GM21367 (cell line): Measurements from ENCODE around the gene PSMB2.
"Not testable (repeated sequence)": the region's sequence is repeated elsewhere in the genome, so short reads cannot be mapped to it uniquely, and the experiment has no call there.

Source experiments
- ATAC-seq: cut with Tn5 transposase; IDR thresholded peaks from one replicate; pipeline ENCODE4 v1.9.1; 2021; ENCODE audit not compliant: unreplicated experiment

The PSMB2 gene

DNA sequence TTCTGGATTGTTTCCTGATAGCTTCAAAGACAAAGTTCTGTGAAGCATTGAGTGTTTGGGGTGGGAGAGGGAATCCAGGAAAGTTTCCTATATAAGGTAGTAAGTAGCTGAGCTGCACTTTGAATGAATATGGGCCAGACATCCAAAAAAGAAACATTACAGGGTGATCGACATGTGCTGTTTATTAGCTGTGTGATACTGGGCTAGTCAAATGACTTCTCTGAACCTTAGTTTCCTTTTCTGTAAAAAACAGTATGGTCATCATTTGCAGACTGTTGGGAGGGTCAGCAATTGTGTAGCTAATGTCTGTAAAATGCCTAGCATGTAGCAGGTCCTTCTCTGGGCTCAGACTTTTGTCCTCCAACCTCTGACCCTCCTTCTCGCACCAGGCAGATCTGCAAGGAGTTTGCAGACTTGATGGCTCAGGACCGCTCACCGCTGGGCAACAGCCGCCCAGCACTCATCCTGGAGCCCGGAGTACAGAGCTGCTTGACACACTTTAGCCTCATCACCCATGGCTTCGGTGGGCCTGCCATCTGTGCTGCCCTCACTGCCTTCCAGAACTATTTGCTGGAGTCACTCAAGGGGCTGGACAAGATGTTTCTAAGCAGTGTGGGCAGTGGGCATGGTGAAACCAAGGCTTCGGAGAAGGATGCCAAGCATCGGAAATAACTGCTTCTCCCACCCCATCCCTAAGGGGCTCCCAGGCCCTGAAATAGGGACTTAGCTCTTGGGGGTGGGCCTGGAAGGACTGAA is 47.1 kb downstream of the PSMB2 start:
- ATAC-seq, result no peak

DNA sequence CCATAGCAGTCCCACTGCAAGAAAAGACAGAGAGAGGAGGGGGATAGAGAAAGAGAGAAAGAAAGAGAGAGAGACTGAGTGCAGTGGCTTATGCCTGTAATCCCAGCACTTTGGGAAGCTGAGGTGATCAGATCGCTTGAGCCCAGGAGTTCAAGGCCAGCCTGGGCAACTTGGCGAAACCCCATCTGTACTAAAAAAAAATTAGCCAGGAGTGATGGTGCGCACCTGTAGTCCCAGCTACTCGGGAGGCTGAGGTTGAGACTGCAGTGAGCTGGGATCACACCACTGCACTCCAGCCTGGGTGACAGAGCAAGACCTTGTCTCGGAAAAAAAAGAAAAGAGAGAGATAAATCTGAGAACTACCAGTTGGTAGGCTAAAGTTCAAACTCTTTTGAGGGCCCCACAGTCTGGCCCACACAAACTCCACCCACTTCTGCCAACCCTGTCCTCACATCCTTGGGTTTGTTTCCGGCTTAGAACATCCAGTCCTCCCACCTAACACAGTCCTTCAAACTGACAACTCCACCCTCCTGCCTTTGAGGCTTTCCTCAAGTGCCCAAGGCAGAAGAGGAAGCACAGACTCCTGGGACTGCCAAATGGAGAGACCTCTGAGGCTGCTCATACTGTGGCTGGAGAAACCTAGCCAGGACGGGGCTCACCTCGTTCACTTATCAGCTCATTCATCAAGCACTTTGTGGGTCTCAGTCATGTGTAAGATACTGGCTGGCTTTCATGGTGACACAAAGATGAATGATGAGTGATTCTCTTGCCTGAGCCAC is 48.1 kb downstream of the PSMB2 start:
- no peak for ATAC-seq

DNA sequence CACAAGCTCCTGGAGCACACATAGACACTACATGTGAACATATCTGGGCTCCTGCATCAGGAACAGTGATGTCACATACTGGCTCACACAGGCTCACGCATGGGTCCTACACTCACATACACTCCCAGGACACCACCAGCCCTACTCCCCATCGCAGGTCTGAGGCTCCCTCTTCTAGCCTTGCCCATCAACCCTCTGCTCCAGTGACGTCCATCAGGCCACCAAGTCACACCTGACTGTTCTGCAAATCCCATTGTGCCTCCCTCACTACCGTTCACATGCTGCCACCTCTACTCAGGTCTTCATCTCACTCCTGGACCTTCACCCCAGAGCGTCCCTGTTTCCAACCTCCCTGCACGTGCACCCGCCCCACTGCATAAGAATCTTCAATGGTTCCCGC is 50.1 kb downstream of the PSMB2 start:
- no peak for ATAC-seq

DNA sequence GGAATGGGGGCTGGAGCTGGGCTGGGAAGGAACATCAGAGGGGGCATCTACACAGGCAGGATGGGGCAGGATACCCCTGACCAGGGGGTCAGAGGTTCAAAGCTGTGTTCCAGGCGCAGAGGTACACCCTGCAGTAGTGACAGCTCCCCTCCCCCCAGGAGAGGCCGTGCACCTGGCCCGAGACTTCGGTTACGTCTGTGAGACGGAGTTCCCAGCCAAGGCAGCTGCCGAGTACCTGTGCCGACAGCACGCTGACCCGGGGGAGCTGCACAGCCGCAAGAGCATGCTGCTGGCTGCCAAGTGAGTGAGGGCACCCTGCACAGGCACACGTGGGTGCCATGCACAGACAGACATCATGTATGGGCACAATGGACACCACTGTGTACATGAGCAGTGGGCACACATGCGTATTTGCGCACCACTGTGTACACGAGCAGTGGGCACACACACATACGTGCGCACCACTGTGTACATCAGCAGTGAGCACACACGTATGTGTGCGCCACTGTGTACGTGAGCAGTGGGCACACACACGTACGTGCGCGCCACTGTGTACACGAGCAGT is 50.8 kb downstream of the PSMB2 start:
- ATAC-seq, result no peak

DNA sequence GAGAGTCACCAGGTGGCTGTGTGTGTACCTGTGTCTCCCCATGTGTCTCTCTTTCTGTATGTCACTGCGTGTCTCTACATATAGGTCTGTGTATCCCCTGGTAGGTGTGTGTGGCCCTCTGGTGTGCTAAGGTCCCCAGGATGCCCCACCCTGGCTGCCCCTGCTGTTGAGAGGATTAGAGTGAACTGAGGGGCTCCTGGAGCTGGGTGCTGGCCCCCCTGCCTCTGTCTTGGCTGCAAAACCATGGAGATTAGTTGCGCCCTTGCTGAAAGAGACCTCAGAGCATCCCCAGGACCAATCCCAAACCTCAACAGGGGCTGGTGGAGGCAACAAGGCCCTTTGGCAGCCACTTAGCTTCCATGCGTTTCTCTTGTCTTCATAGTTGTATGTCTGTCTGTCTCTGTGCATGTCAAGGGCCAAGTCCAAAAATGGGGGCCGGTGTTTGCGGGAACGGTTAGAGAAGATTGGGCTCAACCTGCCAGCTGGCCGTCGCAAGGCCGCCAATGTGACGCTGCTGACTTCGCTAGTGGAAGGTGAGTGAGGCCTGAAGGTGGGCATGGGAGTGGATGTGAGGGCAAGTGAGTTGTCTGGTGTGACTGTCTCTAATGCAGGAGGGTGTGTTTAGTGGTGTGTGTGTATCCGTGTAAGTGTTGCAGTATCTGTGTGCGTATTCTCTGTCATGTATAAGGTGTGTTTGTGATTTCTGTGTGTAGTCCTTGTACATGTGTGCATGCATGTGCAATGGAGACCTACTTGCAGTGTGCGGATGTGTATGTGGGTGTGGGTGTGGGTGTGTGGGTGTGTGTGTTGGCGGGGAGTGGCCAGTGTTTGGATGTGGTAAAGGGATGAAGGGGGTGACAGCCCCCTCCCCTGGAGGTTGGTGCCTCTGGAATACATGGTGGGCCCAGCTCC is 51.6 kb downstream of the PSMB2 start:
- ATAC-seq, result no peak

DNA sequence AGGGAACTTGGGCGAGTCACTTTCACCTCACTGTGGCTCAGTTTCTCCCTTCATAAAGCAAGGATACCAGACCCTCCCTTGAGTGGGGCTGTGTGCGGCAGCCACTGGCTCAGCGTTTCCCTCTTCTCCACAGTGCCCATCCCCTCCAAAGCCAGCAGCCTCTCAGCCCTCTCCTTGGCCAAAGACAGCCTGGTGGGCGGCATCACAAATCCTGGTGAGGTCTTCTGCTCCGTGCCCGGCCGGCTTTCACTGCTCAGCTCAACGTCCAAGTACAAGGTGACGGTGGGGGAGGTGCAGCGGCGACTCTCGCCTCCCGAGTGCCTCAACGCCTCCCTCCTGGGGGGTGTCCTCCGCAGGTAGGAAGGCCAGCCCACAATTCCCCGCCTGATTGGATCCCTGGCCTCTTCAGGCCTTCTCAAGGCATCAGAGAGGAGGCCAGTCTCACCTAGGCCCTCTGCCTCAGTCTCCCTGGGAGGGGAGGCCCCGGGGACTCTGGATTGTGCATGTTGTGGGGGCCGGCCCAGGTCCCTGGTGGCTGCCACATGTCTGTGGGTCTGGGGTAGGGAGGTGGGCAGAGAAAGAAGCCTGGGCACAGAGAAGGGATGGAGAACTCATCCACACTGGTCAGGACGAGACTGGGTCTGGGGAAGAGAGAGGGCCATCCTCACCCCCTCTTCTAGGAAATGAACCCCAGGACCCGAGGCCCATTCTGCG is 53.0 kb downstream of the PSMB2 start:
- ATAC-seq, result no peak

DNA sequence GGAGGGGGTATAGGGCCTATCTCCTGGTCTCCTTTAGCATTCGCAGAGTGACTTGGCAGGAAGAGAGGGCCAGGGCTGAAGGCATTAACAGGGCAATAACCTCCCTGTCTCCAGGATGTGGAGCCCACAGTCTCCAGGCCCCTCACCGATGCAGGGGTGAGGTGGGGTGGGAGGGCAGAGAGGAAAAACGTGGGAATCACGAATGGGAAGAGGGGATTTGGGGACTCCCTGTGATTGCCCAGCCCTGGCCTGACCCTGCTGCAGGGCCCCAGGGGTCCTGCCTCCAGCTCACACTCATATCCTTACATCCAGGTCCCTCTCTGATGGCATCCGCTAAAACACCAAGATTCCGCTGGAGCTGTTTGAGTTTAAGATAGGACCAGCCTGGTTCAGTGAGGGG is 53.6 kb downstream of the PSMB2 start:
- no peak for ATAC-seq

DNA sequence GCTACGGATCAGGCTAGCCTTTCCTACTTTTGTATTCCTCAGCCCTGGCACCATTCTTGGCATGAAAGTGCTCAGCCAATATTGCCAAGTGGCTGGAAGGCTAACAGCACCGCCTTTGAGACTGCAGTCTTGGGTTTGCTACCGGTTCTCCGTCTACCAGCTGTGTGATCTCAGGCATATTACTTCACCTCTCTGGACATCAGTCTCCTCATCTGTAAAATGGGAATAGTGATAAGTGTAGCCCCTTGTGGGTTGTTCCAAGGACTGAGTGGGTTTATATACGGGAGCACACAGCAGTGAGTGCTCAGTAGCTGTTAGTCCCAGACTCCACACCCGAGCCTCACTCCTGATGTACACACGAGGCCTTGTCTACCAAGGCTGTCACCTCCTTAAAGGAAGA is 54.5 kb downstream of the PSMB2 start:
- ATAC-seq, result no peak

DNA sequence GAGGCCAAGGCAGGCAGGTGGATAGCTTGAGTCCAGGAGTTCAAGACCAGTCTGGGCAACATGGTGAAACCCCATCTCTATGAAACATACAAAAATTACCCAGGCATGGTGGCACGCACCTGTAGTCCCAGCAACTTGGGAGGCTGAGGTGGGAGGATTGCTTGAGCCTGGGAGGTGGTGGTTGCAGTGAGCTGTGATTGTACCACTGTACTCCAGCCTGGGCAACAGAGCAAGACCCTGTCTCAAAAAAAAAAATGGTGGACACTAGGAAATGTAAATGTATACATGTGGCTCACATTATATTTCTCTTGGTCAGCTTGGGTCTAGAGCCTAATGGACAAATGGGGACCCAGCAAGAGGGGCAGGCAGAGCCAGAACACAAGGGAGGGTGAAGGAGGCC is 55.5 kb downstream of the PSMB2 start:
- ATAC-seq, result not testable (repeated sequence)

DNA sequence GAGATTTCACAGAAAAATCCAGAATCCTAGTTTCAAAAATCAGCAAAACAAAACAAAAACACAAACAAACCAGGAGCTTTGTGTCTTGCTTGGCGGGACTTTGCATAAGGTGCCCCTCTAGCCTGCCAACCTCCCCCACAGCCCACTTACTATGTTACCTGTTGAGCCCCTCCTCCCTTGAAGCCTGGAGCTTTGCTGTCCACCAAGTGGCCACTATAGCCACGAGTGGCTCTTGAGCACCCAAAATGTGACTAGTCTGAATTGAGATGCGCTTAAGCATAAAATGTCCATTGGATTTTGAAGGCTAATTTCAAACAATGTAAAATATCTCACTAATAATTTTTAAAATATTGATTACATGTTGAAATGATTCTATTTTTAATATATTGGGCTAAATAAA is 56.0 kb downstream of the PSMB2 start:
- no peak for ATAC-seq

DNA sequence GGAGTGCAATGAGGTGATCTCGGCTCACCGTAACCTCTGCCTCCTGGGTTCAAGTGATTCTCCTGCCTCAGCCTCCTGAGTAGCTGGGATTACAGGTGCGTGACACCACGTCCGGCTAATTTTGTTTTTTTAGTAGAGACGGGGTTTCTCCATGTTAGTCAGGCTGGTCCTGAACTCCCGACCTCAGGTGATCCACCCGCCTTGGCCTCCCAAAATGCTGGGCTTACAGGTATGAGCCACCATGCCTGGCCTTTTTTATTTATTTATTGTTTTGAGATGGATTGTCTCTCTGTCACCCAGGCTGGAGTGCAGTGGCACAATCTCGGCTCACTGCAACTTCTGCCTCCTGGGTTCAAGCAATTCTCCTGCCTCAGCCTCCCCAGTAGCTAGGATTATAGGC is 59.7 kb downstream of the PSMB2 start:
- not testable (repeated sequence) for ATAC-seq

DNA sequence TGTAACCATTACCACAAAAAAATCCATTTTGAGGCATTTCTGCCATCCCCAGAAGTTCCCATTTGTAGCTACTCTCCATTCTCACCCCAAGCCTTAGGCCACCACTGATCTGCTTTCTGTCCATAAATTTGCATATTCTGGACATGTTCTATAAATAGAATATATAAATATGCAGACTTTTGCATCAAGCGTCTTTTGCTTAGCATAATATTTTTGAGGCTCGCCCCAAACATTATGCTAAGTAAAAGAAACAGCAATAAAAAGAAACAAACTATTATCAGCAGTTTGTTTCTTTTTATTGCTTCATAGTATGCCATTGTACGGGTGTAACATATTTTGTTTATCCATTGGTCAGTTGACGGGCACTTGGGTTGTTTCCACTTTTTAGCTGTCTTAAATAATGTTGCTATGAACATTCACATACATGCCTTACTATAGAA is 60.4 kb downstream of the PSMB2 start:
- ATAC-seq, result no peak

DNA sequence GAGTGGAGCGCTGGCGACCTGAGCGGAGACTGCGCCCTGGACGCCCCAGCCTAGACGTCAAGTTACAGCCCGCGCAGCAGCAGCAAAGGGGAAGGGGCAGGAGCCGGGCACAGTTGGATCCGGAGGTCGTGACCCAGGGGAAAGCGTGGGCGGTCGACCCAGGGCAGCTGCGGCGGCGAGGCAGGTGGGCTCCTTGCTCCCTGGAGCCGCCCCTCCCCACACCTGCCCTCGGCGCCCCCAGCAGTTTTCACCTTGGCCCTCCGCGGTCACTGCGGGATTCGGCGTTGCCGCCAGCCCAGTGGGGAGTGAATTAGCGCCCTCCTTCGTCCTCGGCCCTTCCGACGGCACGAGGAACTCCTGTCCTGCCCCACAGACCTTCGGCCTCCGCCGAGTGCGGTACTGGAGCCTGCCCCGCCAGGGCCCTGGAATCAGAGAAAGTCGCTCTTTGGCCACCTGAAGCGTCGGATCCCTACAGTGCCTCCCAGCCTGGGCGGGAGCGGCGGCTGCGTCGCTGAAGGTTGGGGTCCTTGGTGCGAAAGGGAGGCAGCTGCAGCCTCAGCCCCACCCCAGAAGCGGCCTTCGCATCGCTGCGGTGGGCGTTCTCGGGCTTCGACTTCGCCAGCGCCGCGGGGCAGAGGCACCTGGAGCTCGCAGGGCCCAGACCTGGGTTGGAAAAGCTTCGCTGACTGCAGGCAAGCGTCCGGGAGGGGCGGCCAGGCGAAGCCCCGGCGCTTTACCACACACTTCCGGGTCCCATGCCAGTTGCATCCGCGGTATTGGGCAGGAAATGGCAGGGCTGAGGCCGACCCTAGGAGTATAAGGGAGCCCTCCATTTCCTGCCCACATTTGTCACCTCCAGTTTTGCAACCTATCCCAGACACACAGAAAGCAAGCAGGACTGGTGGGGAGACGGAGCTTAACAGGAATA is 64.0 kb downstream of the PSMB2 start:
- peak; percentile 51 for ATAC-seq

DNA sequence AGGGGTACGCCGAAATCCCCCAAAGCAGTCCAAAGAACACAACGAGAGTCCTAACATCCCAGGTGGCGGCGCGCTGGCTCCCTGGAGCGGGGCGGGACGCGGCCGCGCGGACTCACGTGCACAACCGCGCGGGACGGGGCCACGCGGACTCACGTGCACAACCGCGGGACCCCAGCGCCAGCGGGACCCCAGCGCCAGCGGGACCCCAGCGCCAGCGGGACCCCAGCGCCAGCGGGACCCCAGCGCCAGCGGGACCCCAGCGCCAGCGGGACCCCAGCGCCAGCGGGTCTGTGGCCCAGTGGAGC is 64.6 kb downstream of the PSMB2 start:
- not testable (repeated sequence) for ATAC-seq

DNA sequence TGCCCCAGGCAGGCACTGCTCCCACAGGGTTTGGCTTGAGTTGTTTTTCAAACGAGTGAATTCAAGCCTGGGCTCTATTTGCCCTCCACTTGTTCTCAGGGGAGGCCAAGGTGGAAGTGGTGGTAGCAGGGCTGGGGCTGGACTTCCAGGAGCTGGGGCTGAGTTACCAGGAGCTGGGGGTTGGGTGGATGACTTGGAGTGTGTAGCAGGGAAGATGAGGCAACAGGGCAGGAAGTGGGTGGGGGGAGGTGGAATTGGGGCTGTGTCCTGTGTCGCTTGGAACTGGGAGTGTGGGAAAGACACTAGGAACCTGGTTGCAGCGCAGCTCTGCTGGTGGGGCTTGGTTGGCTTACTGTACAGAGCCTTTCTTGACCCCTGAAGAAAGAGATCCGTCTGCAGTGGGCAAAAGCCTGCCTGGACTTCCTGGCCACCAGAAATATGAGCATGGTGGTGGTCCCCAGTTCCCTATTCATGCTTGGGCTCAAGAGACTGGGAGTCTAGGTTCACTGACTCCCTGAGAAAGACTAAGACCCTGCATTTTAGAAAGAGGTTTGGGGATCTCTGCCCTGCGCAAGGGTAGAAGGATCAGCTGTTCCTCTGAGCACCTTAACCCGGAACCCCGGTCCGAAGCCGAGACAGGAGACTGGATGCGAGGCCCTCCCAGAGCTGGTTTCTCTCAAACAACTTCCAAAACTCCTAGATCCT is 65.1 kb downstream of the PSMB2 start:
- ATAC-seq, result no peak

DNA sequence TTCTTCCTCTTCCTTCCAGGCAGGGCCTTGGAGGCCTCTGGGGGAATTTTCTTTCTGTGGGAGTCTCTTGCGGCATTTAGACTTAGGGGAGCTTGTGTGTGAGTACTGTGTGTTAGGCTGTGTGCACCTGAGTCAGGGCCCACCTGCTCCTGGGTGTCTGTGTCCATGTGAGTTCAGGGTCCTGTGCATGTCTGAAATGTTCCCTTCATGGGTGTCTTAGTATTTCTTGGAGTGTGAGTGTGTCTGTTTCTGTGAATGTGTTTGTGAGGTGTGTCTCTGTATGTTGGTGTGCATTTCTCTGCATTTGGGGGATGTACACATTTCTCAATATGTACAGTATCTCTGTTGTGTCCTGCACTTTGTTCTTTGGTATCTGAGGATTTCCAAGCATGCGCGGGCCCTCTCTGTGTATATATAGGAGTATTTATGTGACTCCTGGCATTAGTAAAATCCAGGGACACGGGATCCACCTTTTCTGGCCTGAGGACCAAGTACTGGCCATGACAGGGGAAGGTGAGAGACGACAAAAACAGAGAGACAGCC is 65.8 kb downstream of the PSMB2 start:
- no peak for ATAC-seq

DNA sequence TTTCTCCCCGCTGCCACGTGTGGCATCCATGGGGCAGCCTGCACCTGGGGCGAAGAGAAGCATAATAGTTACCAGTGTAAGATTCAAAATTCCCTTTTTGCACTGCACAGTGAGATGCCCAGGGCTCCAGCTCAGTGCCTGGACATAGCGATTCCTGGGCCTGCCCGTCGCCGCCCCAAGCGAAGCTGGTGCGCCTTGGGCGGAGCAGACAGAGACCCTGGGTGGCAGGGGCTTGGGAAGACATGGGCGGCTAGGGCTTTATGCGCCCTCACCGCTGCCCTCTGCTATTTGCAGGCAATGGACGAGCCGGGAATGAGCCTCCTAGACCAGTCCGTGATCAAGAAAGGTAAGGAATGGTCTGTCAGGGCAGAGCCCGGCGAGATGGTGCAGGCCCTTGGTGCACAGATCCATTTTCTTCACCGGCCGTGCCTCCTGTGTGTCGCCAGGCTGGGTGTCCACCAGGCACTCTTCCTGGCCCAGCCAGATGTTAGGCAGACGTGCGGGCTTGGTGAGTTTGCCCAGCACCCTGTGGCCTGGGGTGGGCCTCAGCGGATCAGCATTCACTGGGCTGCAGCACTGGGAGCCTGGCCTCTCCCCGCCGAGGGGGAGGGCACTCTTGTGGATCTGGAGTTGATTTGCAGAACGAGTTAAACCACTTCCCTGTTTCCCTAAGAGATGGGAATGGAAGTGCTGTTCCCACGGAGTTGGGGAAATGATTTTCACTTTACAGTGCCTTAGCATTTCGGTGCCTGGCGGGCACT is 66.5 kb downstream of the PSMB2 start:
- ATAC-seq, result no peak

DNA sequence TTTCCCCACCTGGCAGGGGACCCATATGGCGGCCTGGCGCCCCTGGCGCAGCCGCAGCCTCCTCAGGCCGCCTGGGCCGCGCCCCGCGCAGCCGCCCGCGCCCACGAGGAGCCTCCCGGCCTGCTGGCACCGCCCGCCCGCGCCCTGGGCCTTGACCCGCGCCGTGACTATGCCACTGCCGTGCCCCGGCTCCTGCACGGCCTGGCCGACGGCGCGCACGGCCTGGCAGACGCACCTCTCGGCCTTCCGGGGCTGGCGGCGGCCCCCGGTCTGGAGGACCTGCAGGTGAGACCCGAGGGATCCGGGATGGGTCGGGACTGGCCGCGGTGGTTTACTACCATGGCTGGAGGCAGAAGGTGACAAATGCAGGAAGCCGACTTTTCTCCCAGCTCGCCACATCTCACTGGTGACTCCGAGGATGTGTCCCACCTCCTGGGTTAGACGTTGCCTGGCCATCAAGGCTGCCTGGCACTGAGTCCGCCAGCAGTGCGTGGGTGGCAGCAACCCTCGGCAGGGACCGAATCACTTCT is 67.1 kb downstream of the PSMB2 start:
- no peak for ATAC-seq
